SH-SY5Y (cell line): ENCODE data around the gene LRRC66.

Experiments
- GATA2 ChIP-seq: IDR thresholded peaks from 2 replicates; pipeline ENCODE4 v1.6.1; 2011; ENCODE audit warnings: mild to moderate bottlenecking, low read depth, low read length
- GATA3 ChIP-seq: IDR thresholded peaks from 2 replicates; pipeline ENCODE4 v1.6.1; 2011; ENCODE audit warnings: low read depth, mild to moderate bottlenecking, low read length, moderate library complexity

LRRC66 gene

GRCh38 chr4:51997647-51998046 lies 22.5 kb downstream of the LRRC66 start:
- no peak for TF ChIP-seq GATA2
- no peak for TF ChIP-seq GATA3

DNA sequence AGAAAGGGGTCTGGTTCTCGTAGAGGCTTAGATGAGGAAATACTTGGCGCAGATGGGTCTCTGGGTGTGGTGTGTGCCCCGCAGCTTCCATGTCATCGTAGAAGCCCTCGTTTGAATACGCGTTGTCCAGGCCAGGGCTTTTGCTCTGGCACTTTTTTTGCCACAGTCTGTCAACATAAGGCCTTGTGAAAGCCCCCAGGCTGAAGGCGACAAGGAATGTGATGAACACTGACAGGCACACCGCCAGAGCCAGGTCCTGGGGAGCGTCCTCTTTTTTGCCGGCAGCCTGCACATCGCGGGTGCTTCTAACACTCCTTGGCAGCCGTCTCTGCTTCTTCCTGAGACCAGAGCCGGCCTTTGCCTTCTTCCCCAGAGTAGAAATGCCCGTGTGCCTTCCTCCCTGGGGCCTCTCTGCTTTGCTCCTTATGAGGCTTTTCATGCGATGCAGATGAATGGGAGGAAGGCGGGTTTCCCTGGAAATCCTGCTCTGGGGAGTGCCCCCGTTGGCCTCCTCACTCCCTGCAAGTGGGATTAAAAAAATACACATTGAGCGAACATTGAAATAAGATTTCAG lies 24.4 kb downstream of the LRRC66 start:
- TF ChIP-seq GATA2 (no peak), GATA3 (no peak)

- TF ChIP-seq GATA2 = no peak
- TF ChIP-seq GATA3 = no peak
These were observed 54.3 kb downstream of the LRRC66 start for GRCh38 chr4:51965862-51966261.

GRCh38 chr4:51963841-51964517 lies 56.2 kb downstream of the LRRC66 start:
- no peak for TF ChIP-seq GATA2
- no peak for TF ChIP-seq GATA3

DNA sequence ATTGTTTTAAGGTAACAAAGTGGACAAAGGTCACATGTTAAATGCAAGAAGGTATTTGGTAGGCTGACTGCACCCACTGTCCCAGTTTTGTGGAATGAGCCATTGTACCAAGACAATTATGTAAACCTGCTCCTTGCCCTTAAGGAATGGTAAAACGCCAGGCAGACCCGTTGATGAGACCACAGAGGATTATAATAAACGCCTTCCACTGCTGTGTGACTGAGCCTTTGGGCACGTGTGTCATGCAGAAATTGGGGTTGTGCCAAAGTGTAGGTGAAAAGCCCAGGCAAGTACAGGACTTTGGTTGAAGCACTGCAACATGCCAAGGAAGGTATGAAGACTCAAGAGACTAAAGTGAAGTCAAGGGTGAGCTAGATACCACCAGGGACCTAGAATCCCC lies 59.7 kb downstream of the LRRC66 start:
- no peak for TF ChIP-seq GATA2
- TF ChIP-seq GATA3 = no peak

DNA sequence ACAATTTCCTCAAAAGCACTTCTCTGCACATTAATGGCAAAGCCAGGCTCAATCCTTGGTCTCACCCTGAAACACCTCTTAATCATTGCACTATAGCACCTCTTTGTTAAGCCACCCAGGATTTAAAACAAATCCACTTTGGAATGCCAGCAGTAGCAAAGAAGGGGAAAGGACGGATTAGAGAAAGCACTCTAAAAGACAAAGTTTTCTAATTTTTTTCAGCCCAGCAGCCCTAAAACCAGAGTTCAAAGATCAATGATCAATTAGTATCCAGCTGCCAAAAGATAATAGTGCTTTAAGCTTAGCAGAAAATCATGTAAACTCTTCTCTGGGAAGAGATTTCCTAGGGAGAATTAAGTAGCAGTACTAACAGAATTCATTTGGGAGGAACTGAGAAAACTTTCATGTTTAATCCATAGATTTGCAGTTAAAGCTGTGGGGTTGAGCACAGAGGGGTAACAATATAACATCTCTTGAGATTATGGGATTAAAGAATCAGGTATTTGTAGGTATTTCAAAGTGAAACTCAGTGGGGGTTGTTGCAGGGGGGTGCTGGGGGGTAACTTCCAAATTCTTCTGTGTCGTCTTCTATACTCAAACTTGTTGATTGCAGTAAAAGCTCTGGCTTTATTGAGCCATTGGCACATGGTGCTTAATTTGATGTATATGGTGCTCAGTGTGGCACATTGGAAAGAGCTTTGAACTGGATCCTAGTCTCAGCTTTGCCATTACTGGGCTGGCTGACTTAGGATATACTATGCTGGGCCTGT lies 61.8 kb downstream of the LRRC66 start:
- TF ChIP-seq GATA3 = no peak
